G401.6 (cell line): ENCODE measurements around the gene PLEKHS1.
"Not testable (repeated sequence)": the region's sequence is repeated elsewhere in the genome, so short reads cannot be mapped to it uniquely, and the experiment has no call there.

Experiments used
- FAIRE-seq: peaks from 2 replicates; lab custom pipeline; 2012; peaks lifted over from hg19 to GRCh38; lab: Jason Lieb, UNC

PLEKHS1 gene

GRCh38 chr10:113791691-113792090, 40.2 kb downstream of the PLEKHS1 start:
- no peak for FAIRE-seq

GRCh38 chr10:113801569-113801968, 50.1 kb downstream of the PLEKHS1 start:
- FAIRE-seq = no peak

GRCh38 chr10:113802997-113803396, 51.5 kb downstream of the PLEKHS1 start:
- no peak for FAIRE-seq

GRCh38 chr10:113806503-113806902, 55.0 kb downstream of the PLEKHS1 start:
- no peak for FAIRE-seq

GRCh38 chr10:113808168-113808567, 56.7 kb downstream of the PLEKHS1 start:
- no peak for FAIRE-seq

GRCh38 chr10:113814700-113815099, 63.2 kb downstream of the PLEKHS1 start:
- not testable (repeated sequence) for FAIRE-seq

- no peak for FAIRE-seq
Measured at GRCh38 chr10:113819989-113820388, 68.5 kb downstream of the PLEKHS1 start.

GRCh38 chr10:113820507-113820906, 69.0 kb downstream of the PLEKHS1 start:
- no peak for FAIRE-seq

- FAIRE-seq = not testable (repeated sequence)
Measured at GRCh38 chr10:113821306-113821705, 69.8 kb downstream of the PLEKHS1 start.

GRCh38 chr10:113822174-113822573, 70.7 kb downstream of the PLEKHS1 start:
- no peak for FAIRE-seq

- FAIRE-seq = peak; percentile 3
Measured at GRCh38 chr10:113823389-113823788, 71.9 kb downstream of the PLEKHS1 start.

GRCh38 chr10:113825791-113826190, 74.3 kb downstream of the PLEKHS1 start:
- FAIRE-seq = no peak

GRCh38 chr10:113828567-113828966, 77.1 kb downstream of the PLEKHS1 start:
- not testable (repeated sequence) for FAIRE-seq
